Astrocyte of the spinal cord (primary cell): ENCODE measurements around the gene RC3H2.

Experiments used
- DNase-seq: peaks from one replicate; pipeline ENCODE4 v3.0.0; 2011; ENCODE audit warnings: low read depth, low spot score
- H3K4me3 ChIP-seq: 2 replicates; pipeline ENCODE4 v1.5.1; 2011; ENCODE audit warnings: low read depth, mild to moderate bottlenecking, low read length, moderate library complexity
- in situ Hi-C: cut with HindIII; loops from 2 replicates; pipeline ENCODE4 v1.10.0; 2017; ENCODE audit warnings: low sequenced_read_pairs
- TF ChIP-seq, protein P1 (sequence below): IDR thresholded peaks from 2 replicates; pipeline ENCODE4 v1.5.1; 2012; ENCODE audit warnings: low read depth, mild to moderate bottlenecking, low read length, inconsistent platforms

The RC3H2 gene

DNA sequence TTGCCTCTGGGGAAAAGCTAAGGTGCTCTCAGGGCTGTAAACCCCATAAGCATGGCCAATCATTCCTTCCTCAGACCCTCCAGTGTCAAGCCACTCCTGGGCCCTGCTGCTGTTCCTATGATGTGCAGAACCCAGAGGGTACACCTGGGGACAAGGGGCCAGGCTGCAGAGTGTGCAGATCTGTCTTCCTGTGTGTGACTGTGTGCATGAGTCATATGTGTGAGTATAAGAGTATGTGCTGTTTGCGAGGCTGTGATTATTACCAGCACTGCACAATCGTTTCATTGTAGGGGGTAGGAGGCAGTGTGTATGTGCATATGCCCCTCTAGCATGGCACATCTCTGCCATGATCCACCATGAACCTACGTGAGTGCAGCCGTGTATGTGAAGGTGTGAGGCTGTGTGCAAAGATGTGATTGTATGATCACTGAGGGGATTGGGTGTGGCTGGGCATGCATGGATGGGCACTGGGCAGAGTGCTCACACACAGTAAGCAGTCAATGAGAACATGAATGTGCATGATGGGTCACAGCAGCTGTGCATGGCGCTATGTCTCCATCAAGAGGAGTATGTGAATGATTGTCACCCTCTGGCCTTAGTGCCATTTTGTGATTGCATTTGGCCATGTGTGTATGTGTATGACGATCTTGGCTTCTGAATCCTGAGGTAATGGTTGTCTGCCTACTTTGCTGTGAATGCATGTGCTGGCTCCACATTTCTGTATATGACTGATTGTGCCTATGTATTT lies 107.7 kb downstream of the RC3H2 start:
- TF ChIP-seq, protein P1, sequence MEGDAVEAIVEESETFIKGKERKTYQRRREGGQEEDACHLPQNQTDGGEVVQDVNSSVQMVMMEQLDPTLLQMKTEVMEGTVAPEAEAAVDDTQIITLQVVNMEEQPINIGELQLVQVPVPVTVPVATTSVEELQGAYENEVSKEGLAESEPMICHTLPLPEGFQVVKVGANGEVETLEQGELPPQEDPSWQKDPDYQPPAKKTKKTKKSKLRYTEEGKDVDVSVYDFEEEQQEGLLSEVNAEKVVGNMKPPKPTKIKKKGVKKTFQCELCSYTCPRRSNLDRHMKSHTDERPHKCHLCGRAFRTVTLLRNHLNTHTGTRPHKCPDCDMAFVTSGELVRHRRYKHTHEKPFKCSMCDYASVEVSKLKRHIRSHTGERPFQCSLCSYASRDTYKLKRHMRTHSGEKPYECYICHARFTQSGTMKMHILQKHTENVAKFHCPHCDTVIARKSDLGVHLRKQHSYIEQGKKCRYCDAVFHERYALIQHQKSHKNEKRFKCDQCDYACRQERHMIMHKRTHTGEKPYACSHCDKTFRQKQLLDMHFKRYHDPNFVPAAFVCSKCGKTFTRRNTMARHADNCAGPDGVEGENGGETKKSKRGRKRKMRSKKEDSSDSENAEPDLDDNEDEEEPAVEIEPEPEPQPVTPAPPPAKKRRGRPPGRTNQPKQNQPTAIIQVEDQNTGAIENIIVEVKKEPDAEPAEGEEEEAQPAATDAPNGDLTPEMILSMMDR = no peak
- in situ Hi-C loops = no loop called here
- H3K4me3 ChIP-seq = no peak overlapping the region
- no peak for DNase-seq
